Measurements from ENCODE around the gene ARFRP1. TPM values are rescaled to one million over a fixed set of nuclear protein-coding genes. Genes with fewer than 3 reads are reported as not detected.
"Not testable (repeated sequence)": the region's sequence is repeated elsewhere in the genome, so short reads cannot be mapped to it uniquely, and the experiment has no call there.

The ARFRP1 gene
- total RNA-seq, 8 experiments from 2014 or later: 22.7 to 45.5 (median 35.1) TPM

DNA sequence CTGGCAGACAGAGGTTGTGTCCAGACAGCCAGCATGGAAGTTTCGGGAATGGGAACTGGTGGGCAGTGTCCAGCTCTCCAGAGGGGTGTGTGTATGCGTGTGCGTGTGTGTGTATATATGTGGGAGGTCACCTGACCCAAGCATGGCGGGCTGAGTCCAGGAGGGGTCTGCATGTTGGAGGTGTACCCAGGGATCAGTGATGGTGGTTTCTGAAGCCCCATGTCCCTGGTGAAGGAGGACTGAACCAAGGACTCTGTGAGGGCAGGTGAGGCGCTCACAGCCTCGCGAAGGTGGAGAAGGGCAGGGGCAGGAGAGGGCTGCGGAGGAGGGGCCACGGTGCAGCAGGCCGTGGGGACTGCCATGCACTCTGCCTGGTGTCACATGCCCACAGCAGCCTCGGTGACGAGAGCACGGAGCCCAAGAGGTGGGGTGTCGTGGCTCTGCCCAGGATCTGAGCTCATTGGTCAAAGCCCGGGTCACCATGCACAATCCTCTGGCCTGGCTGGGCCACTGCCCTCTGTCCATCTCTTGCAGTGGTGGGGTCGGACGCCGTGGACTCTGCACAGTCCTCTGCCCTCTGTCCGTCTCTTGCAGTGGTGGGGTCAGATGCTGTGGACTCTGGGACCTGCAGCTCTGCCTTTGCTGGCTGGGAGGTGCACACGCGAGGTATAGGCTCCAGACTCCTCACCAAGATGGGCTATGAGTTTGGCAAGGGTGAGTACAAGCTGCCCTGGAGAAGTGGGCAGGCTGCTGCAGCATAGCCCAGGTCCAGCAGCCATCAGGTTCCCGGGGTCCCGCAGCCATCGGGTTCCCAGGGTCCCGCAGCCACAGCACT is 26.6 kb upstream of the ARFRP1 start:
- no peak overlapping the region for H3K4me3 ChIP-seq
- ATAC-seq (replicated peaks in 6 of 8): no peak
- 87 to 100% (median 97%) methylated on average over 2 to 15 of the region's 25 CpGs; no CpG with 5 or more reads in 5 of the 10 experiments for WGBS, 10 experiments
- in situ Hi-C loops (cut with MboI; ENCODE audit: low pct_unique_long_range_greater_than_20kb in 2 of 9, low sequenced_read_pairs in 9 of 9, unreplicated experiment in 9 of 9): no loop called here
- H3K4me1 ChIP-seq (replicated peaks in 1 of 2): peaks cover 8 to 18% of the 10 kb centered on the region in 2 donors
- no peak overlapping the region for H3K27ac ChIP-seq

GRCh38 chr20:63733579-63734081 is 25.9 kb upstream of the ARFRP1 start:
- in situ Hi-C loops (cut with MboI; ENCODE audit: low pct_unique_long_range_greater_than_20kb in 2 of 9, low sequenced_read_pairs in 9 of 9, unreplicated experiment in 9 of 9): no loop called here
- H3K4me1 ChIP-seq (replicated peaks in 1 of 2): peaks cover 7 to 16% of the 10 kb centered on the region in 2 donors
- no peak for ATAC-seq (replicated peaks in 6 of 8)
- no peak overlapping the region for H3K27ac ChIP-seq
- no peak overlapping the region for H3K4me3 ChIP-seq
- WGBS, 10 experiments: 60 to 100% (median 94%) methylated on average over 1 to 5 of the region's 18 CpGs; no CpG with 5 or more reads in 6 of the 10 experiments

DNA sequence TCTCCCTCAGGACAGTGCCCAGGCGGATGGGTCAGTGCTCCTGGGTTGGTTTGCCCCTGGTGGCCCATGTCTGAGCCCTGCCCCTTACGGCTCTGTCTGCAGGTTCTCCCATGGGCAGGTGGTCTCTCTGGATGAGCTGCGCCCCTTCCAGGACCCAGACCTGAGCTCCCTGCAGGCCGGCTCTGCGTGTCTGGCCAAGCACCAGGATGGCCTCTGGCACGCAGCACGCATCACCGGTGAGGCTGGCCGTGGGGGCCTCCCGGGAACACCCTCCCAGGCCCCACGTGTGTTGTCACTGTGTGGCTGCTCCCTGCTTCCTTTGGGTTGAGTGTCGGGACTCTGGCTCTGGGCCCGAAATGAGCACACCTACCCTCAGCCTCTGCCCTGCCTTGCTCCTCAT is 25.3 kb upstream of the ARFRP1 start:
- ATAC-seq (replicated peaks in 6 of 8): no peak

GRCh38 chr20:63732118-63733095 is 24.6 kb upstream of the ARFRP1 start:
- in situ Hi-C loops (cut with MboI; ENCODE audit: low pct_unique_long_range_greater_than_20kb in 2 of 9, low sequenced_read_pairs in 9 of 9, unreplicated experiment in 9 of 9): no loop called here
- no peak overlapping the region for H3K27ac ChIP-seq
- no peak for ATAC-seq (replicated peaks in 6 of 8)
- WGBS, 10 experiments: 50 to 100% (median 88%) methylated on average over 1 to 17 of the region's 38 CpGs; no CpG with 5 or more reads in 1 of the 10 experiments
- no peak overlapping the region for H3K4me3 ChIP-seq
- H3K4me1 ChIP-seq (replicated peaks in 1 of 2): peaks cover 0 to 4% of the 10 kb centered on the region in 2 donors

More for the DNA sequence above, 25.3 kb upstream of the ARFRP1 start:
- H3K4me1 ChIP-seq (replicated peaks in 1 of 2): peaks cover 2 to 11% of the 10 kb centered on the region in 2 donors
- 75 to 100% (median 100%) methylated on average over 1 to 2 of the region's 13 CpGs; no CpG with 5 or more reads in 7 of the 10 experiments for WGBS, 10 experiments
- no peak overlapping the region for H3K4me3 ChIP-seq
- in situ Hi-C loops (cut with MboI; ENCODE audit: low pct_unique_long_range_greater_than_20kb in 2 of 9, low sequenced_read_pairs in 9 of 9, unreplicated experiment in 9 of 9): no loop called here
- H3K27ac ChIP-seq: no peak overlapping the region

GRCh38 chr20:63731410-63731809 is 23.6 kb upstream of the ARFRP1 start:
- H3K27ac ChIP-seq: no peak overlapping the region
- no peaks in the 10 kb centered on the region for H3K4me1 ChIP-seq (replicated peaks in 1 of 2)
- in situ Hi-C loops (cut with MboI; ENCODE audit: low pct_unique_long_range_greater_than_20kb in 2 of 9, low sequenced_read_pairs in 9 of 9, unreplicated experiment in 9 of 9): no loop called here
- H3K4me3 ChIP-seq: no peak overlapping the region
- no peak for ATAC-seq (replicated peaks in 6 of 8)
- 80 to 100% (median 92%) methylated on average over 1 to 4 of the region's 5 CpGs; no CpG with 5 or more reads in 7 of the 10 experiments for WGBS, 10 experiments

DNA sequence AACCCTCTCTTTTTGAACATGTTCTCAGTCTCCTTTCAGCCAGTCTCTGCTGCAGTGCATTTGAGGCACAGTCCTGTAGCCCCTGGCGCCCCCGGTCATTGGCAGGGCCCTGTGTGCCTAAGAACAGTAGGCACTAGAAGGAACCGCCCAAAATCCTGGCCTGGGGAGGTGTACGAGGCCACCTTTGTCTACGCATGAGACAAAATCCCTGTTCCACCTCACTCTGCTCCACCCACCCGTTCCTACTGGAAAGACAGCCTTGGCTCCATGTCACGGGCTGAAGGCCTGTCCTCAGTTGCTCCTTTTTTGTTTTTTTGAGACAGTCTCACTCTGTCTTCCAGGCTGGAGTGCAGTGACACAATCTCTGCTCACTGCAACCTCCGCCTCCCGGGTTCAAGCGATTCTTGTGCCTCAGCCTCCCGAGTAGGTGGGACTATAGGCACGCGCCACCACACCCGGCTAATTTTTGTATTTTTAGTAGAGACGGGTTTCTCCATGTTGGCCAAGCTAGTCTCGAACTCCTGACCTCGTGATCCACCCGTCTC is 22.5 kb upstream of the ARFRP1 start:
- H3K4me3 ChIP-seq; in situ Hi-C loops (cut with MboI; ENCODE audit: low pct_unique_long_range_greater_than_20kb in 2 of 9, low sequenced_read_pairs in 9 of 9, unreplicated experiment in 9 of 9); ATAC-seq (replicated peaks in 6 of 8); H3K27ac ChIP-seq; H3K4me1 ChIP-seq (replicated peaks in 1 of 2): not testable (repeated sequence)
- 82 to 100% (median 91%) methylated on average over 1 to 13 of the region's 18 CpGs; no CpG with 5 or more reads in 1 of the 10 experiments for WGBS, 10 experiments

- H3K4me3 ChIP-seq; H3K4me1 ChIP-seq (replicated peaks in 1 of 2); H3K27ac ChIP-seq; in situ Hi-C loops (cut with MboI; ENCODE audit: low pct_unique_long_range_greater_than_20kb in 2 of 9, low sequenced_read_pairs in 9 of 9, unreplicated experiment in 9 of 9): not testable (repeated sequence)
- ATAC-seq (replicated peaks in 6 of 8): peak in 1 of 8 experiments; percentile 15
- 50 to 100% (median 84%) methylated on average over 1 to 2 of the region's 2 CpGs; no CpG with 5 or more reads in 4 of the 10 experiments for WGBS, 10 experiments
Observed at GRCh38 chr20:63722967-63723622, 15.3 kb upstream of the ARFRP1 start.

DNA sequence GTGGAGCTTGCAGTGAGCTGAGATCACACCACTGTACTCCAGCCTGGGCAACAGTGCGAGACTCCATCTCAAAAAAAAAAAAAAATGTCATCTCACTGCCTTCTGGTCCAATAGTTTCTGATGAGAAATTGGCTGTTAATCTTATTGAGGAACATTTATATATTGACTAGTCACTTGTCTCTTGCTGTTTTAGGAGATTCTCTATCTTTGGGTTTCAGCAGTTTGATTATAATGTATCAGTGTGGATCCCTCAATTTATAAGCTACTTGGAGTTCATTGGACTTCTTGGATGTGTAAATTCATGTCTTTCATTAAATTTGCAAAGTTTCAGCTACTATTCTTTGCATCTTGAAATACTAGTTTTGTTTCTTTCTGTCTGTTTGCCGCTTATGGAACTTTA is 11.2 kb upstream of the ARFRP1 start:
- H3K27ac ChIP-seq: no peak overlapping the region
- 92 to 100% (median 100%) methylated on average over 1 to 2 of the region's 2 CpGs for WGBS, 10 experiments
- no peak for ATAC-seq (replicated peaks in 6 of 8)
- no peak overlapping the region for H3K4me3 ChIP-seq
- in situ Hi-C loops (cut with MboI; ENCODE audit: low pct_unique_long_range_greater_than_20kb in 2 of 9, low sequenced_read_pairs in 9 of 9, unreplicated experiment in 9 of 9): no loop called here
- H3K4me1 ChIP-seq (replicated peaks in 1 of 2): no peaks in the 10 kb centered on the region

DNA sequence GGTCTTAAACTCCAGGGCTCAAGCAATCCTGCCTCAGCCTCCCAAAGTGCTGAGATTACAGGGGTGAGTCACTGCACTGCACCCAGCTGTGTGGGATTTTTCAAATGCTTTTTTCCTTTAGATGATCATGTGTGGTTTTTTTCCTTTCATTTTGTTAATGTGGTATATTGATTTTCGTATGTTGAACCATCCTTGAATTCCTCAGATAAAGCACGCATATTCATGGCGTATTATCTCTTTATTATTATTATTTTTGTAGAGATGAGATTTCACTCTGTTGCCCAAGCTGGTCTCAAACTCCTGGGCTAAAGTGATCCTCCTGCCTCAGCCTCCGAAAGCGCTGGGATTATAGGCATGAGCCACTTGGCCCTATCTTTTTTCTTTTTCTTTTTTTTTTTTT is 7.1 kb upstream of the ARFRP1 start:
- in situ Hi-C loops (cut with MboI; ENCODE audit: low pct_unique_long_range_greater_than_20kb in 2 of 9, low sequenced_read_pairs in 9 of 9, unreplicated experiment in 9 of 9): no loop called here
- 95 to 100% (median 100%) methylated on average over 1 to 5 of the region's 5 CpGs; no CpG with 5 or more reads in 1 of the 10 experiments for WGBS, 10 experiments
- ATAC-seq (replicated peaks in 6 of 8): no peak

DNA sequence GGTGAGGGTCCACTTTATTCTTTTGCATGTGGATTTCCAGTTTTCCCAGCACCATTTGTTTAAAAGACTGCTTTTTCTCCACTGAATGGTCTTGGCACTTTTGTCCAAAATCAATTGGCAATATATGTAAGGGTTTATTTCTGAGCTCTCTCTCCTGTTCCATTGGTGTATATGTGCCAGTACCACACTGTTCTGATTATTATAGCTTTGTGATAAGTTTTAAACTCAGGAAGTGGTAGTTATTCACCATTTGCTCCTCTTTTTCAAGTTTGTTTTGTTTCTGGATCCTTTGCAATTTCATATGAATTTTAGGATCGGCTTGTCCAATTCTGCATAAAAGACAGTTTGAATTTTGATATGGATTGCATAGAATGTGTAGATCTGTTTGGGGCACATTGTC is 4.4 kb upstream of the ARFRP1 start:
- in situ Hi-C loops (cut with MboI; ENCODE audit: low pct_unique_long_range_greater_than_20kb in 2 of 9, low sequenced_read_pairs in 9 of 9, unreplicated experiment in 9 of 9): no loop called here
- H3K27ac ChIP-seq: no peak overlapping the region
- H3K4me3 ChIP-seq: no peak overlapping the region
- 50 to 100% (median 100%) methylated on average over 1 of the region's 1 CpG; no CpG with 5 or more reads in 3 of the 10 experiments for WGBS, 10 experiments
- H3K4me1 ChIP-seq (replicated peaks in 1 of 2): peaks cover 7 to 16% of the 10 kb centered on the region in 2 donors
- no peak for ATAC-seq (replicated peaks in 6 of 8)

More for the DNA sequence above, 7.1 kb upstream of the ARFRP1 start:
- Histone ChIP-seq H3K4me3 (no peak overlapping the region), H3K4me1 (replicated peaks in 1 of 2) (peaks cover 0 to 4% of the 10 kb centered on the region in 2 donors), H3K27ac (no peak overlapping the region)

GRCh38 chr20:63711085-63711645 is 3.4 kb upstream of the ARFRP1 start:
- H3K4me1 ChIP-seq (replicated peaks in 1 of 2): peaks cover 12 to 22% of the 10 kb centered on the region in 2 donors
- 50 to 100% (median 80%) methylated on average over 1 to 10 of the region's 12 CpGs for WGBS, 10 experiments
- H3K27ac ChIP-seq: no peak overlapping the region
- in situ Hi-C loops (cut with MboI; ENCODE audit: low pct_unique_long_range_greater_than_20kb in 2 of 9, low sequenced_read_pairs in 9 of 9, unreplicated experiment in 9 of 9): no loop called here
- ATAC-seq (replicated peaks in 6 of 8): no peak
- no peak overlapping the region for H3K4me3 ChIP-seq

GRCh38 chr20:63709149-63709527 is 1.4 kb upstream of the ARFRP1 start:
- 89 to 100% (median 93%) methylated on average over 2 to 4 of the region's 17 CpGs; no CpG with 5 or more reads in 3 of the 10 experiments for WGBS, 10 experiments
- no peak for ATAC-seq (replicated peaks in 6 of 8)
- in situ Hi-C loops (cut with MboI; ENCODE audit: low pct_unique_long_range_greater_than_20kb in 2 of 9, low sequenced_read_pairs in 9 of 9, unreplicated experiment in 9 of 9): no loop called here
- Histone ChIP-seq H3K4me1 (replicated peaks in 1 of 2) (peaks cover 15 to 22% of the 10 kb centered on the region in 2 donors), H3K27ac (no peak overlapping the region), H3K4me3 (peak overlapping the region; percentile 60 to 98 (median 80))

All from motor neuron (in vitro differentiated cells).